Measurements from ENCODE around the gene SLC15A1.

DNA sequence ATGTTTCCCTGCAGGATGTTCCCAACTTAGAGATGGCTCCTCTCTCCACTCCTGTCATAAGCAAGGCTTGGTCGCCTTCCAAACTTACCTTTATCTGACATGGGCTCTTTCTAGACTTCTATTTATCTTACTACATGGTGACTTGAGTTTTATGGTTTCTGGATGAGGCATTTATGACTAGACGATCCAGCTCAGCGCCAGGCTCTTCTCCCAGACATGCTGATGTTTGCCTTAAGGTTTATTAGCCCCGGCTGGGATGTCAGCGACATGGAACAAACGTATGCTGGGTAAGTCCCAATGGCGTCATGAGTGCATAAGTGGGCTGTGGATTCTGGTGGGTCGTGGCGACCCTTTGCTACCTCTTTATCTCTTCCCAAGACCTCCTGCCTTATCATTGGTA, 39.8 kb upstream of the SLC15A1 start:
- TF ChIP-seq ZNF274 (IDR thresholded peaks at IDR 0.05; ENCODE audit: low read depth, low read length) (no peak), YY1 (IDR thresholded peaks at IDR 0.05; ENCODE audit: insufficient read depth, insufficient read length) (no peak), SUZ12 (IDR thresholded peaks at IDR 0.05; ENCODE audit: extremely low read depth, insufficient read depth, insufficient read length) (no peak)

All from NT2/D1 (cell line).